Natural killer cell treated with Interleukin-12 subunit alpha and Interleukin-12 subunit beta and Interleukin-15 and Interleukin-18, amount 100 ng/mL, for 72 hours (primary cell): Measurements from ENCODE around the gene ULK4. TPM values are rescaled to one million over a fixed set of nuclear protein-coding genes. Genes with fewer than 3 reads are reported as not detected.

Experiments
- ATAC-seq, 2 donors: fragments of 150-1000 bp; cut with Tn5 transposase in 1 of 2; sonication (Bioruptor Pico), chemical (Tn5 transposase) in 1 of 2; 2 replicates each; pipeline ENCODE4 v1.10.0; 2021
- DNase-seq: peaks from one replicate; pipeline ENCODE4 v3.0.0; 2022; ENCODE audit warnings: low spot score
- H3K27ac Mint-ChIP-seq, 2 donors: 1 replicate in 1 of 2; 2 replicates in 1 of 2; pipeline ENCODE4 v1.8.0; 2022; ENCODE audit warnings: mixed read lengths in 2 of 2, mild to moderate bottlenecking in 1 of 2, moderate library complexity in 1 of 2
- H3K27me3 Mint-ChIP-seq, 2 donors: 1 replicate in 1 of 2; 2 replicates in 1 of 2; pipeline ENCODE4 v1.8.0; 2022; ENCODE audit warnings: mixed read lengths in 2 of 2
- H3K36me3 Mint-ChIP-seq: one replicate; pipeline ENCODE4 v1.8.0; 2022; ENCODE audit warnings: mixed read lengths
- H3K4me1 Mint-ChIP-seq, 2 donors: 1 replicate in 1 of 2; 2 replicates in 1 of 2; pipeline ENCODE4 v1.8.0; 2022; ENCODE audit warnings: low read depth in 2 of 2, mixed read lengths in 2 of 2, mild to moderate bottlenecking in 1 of 2
- H3K4me3 Mint-ChIP-seq: one replicate; pipeline ENCODE4 v1.8.0; 2022; ENCODE audit warnings: mixed read lengths
- H3K9me3 Mint-ChIP-seq: 2 replicates; pipeline ENCODE4 v1.8.0; 2022; ENCODE audit warnings: mixed read lengths
- total RNA-seq, 2 donors: library from RNA; stranded (reverse); gene quantifications; one replicate each; pipeline ENCODE4 v1.2.3, GENCODE V29; 2022

ULK4 gene
- total RNA-seq, 2 donors from 2014 or later = 11.1 to 29.9 TPM

DNA sequence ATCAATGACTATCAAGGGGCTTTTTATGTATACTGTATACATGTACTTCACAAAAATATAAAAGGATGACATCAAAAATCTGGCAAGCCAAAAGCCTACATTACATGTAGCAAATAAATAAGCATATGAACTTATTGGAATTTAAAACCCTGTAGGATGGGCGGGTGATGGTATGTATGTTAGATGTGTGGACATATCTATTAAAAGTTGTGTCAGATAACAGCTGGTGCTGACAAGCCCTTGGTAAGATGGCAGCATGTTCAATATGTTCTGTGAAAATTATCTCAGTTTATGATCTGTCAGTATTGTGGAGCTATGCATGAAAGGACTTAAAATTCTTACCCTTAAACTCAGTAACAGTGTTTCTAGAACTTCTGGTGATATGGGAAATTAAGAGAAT, 742.5 kb downstream of the ULK4 start:
- Mint-ChIP-seq H3K27ac (peak overlapping the region in 1 of 2 donors; percentile 18), H3K4me1 (peaks cover 58 to 68% of the 10 kb centered on the region in 2 donors), H3K4me3 (peak overlapping the region; percentile 7), H3K9me3 (no peaks in the 10 kb centered on the region), H3K36me3 (peaks cover 3% of the 10 kb centered on the region), H3K27me3 (no peaks in the 10 kb centered on the region)
- ATAC-seq (no peak), DNase-seq (no peak)

GRCh38 chr3:41216993-41217392, 744.9 kb downstream of the ULK4 start:
- Mint-ChIP-seq H3K27ac (peak overlapping the region; percentile 6 to 43), H3K4me1 (peaks cover 69 to 76% of the 10 kb centered on the region in 2 donors), H3K27me3 (no peaks in the 10 kb centered on the region), H3K4me3 (peak overlapping the region; percentile 5), H3K36me3 (no peaks in the 10 kb centered on the region), H3K9me3 (no peaks in the 10 kb centered on the region)
- ATAC-seq (no peak), DNase-seq (no peak)

DNA sequence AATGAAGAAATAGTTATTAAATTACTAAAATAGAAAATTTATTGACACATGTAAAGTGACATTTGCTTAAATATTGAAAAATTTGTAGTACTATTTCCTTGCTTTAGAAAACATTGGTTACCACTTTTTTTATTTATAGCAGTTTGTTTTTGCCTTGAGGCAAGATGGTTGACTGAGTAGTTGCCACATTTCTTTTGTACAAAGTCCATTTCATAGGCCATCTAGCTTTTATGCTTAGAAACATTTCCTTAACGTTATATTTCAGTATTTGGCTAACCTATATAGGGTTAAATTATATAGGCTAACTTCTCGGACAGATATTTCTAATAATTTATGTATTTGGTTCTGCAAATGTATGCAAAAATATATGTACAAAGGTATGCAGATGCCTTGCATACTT, 745.5 kb downstream of the ULK4 start:
- H3K4me1 Mint-ChIP-seq = peaks cover 69 to 76% of the 10 kb centered on the region in 2 donors

DNA sequence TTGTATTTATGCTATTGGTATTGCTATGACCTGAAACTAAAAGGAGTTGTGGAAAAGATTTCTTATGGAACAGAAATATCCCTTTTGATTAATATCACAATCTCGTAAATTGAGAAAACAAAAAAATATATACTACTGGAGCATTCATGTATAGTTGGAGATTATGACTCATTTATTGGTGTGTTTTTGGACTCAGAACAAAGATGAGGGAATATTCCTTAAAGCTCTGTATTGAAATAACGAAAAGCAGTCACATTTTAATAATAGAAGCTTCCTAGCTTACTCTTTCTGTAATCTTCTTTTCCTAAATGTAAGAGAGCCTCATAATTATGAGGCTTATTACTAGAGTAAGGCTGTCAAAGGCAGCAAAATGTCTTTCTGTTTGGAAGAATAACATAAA, 748.3 kb downstream of the ULK4 start:
- ATAC-seq (no peak), DNase-seq (no peak)
- H3K27me3 Mint-ChIP-seq = no peaks in the 10 kb centered on the region
- peaks cover 61 to 67% of the 10 kb centered on the region in 2 donors for H3K4me1 Mint-ChIP-seq
- H3K27ac Mint-ChIP-seq = no peak overlapping the region
- H3K36me3 Mint-ChIP-seq = no peaks in the 10 kb centered on the region
- H3K9me3 Mint-ChIP-seq = no peaks in the 10 kb centered on the region
- peak overlapping the region; percentile 26 for H3K4me3 Mint-ChIP-seq

More for the DNA sequence above, 745.5 kb downstream of the ULK4 start:
- H3K36me3 Mint-ChIP-seq = no peaks in the 10 kb centered on the region
- no peak overlapping the region for H3K4me3 Mint-ChIP-seq
- no peaks in the 10 kb centered on the region for H3K9me3 Mint-ChIP-seq
- H3K27ac Mint-ChIP-seq = peak overlapping the region in 1 of 2 donors; percentile 43
- DNase-seq (no peak), ATAC-seq (no peak)
- no peaks in the 10 kb centered on the region for H3K27me3 Mint-ChIP-seq

DNA sequence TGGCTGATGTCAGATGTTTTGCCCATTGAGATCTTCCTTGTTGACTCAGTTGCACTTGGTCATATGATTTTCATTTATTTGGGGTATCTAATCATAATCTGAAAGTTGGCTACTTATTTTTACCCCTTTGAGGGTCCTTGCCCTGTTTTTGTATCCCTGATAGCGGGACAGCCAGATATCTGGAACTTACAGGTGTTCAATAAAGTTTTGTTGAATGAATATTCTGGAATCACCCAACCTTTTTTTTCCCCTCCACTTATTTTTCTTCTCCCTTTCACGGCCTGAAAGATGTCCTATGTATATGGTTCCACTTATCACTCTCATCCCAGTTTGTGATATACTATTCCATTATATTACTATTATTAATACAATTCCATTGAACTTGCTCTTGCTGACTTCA, 749.8 kb downstream of the ULK4 start:
- Mint-ChIP-seq H3K4me3 (no peak overlapping the region), H3K27me3 (no peaks in the 10 kb centered on the region), H3K36me3 (no peaks in the 10 kb centered on the region), H3K27ac (no peak overlapping the region), H3K9me3 (no peaks in the 10 kb centered on the region), H3K4me1 (peaks cover 69 to 73% of the 10 kb centered on the region in 2 donors)
- DNase-seq (no peak), ATAC-seq (no peak)

- no peaks in the 10 kb centered on the region for H3K27me3 Mint-ChIP-seq
- DNase-seq = no peak
- no peak overlapping the region for H3K4me3 Mint-ChIP-seq
- no peaks in the 10 kb centered on the region for H3K9me3 Mint-ChIP-seq
- no peaks in the 10 kb centered on the region for H3K36me3 Mint-ChIP-seq
- ATAC-seq = no peak
- peaks cover 71 to 75% of the 10 kb centered on the region in 2 donors for H3K4me1 Mint-ChIP-seq
- no peak overlapping the region for H3K27ac Mint-ChIP-seq
Measured at GRCh38 chr3:41210966-41211365, 750.9 kb downstream of the ULK4 start.

DNA sequence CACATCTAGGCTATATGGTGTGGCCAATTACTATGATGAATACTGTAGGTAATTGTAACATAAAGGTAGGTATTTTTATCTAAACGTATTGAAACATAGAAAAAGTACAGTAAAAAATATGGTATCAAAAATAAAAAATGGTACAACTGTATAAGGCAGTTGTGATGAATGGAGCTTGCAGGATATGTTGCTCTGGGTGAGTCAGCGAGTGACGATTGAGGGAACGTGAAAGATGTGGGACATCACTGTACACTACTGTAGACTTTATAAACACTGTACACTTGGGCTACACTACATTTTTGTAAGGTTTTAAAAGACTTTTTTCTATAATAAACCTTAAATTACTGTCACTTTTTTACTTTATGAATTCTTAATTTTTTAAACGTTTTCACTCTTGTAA, 752.3 kb downstream of the ULK4 start:
- no peak for ATAC-seq

GRCh38 chr3:41208507-41209220, 753.2 kb downstream of the ULK4 start:
- Mint-ChIP-seq H3K27me3 (no peaks in the 10 kb centered on the region), H3K9me3 (no peaks in the 10 kb centered on the region), H3K36me3 (no peaks in the 10 kb centered on the region), H3K4me1 (peaks cover 72 to 79% of the 10 kb centered on the region in 2 donors), H3K4me3 (peak overlapping the region; percentile 8), H3K27ac (no peak overlapping the region)
- DNase-seq (no peak), ATAC-seq (no peak)

More for the DNA sequence above, 752.3 kb downstream of the ULK4 start:
- Mint-ChIP-seq H3K27me3 (no peaks in the 10 kb centered on the region), H3K27ac (no peak overlapping the region), H3K9me3 (no peaks in the 10 kb centered on the region), H3K4me3 (no peak overlapping the region), H3K4me1 (peaks cover 73 to 74% of the 10 kb centered on the region in 2 donors), H3K36me3 (no peaks in the 10 kb centered on the region)
- no peak for DNase-seq

DNA sequence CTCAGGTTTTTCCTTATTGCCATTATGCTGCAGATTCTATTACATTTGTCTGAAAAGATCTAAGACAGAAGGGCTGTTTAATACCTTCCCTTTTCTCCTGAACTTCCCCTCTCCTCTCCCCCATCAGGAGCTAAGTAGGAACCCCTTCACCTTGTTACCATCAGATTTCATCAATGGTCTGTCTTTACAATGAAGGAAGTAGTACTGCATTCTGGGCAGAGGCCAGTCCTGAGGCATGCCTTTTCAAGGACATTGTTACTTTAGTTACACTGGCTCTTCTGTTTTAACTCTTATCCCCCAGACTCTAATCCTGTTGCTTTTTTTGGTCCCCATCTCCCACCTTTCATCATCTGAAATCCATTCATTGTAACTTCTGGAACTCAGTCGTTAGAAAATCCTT, 754.5 kb downstream of the ULK4 start:
- DNase-seq = no peak
- Mint-ChIP-seq H3K36me3 (no peaks in the 10 kb centered on the region), H3K27me3 (no peaks in the 10 kb centered on the region), H3K4me1 (peaks cover 67 to 79% of the 10 kb centered on the region in 2 donors), H3K4me3 (no peak overlapping the region), H3K9me3 (no peaks in the 10 kb centered on the region), H3K27ac (peak overlapping the region in 1 of 2 donors; percentile 4)
- ATAC-seq = no peak

DNA sequence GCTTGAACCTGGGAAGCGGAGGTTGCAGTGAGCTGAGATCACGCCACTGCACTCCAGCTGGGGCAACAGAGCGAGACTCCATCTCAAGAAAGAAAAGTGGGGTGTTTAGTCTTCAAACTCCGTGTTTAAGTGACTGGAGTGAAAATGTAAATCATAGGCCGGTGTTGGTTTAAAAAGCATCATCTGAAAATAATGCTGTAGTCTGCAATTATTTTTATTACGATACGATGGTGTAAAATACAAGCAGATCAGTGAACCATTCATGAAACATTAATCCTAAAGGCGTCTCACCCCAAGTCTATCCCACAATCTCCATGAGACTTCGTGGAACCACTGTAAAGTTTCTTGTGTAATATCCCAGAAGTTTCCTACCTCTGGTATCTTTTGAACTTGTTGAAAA, 756.3 kb downstream of the ULK4 start:
- H3K27ac Mint-ChIP-seq = peak overlapping the region in 1 of 2 donors; percentile 12
- ATAC-seq = no peak
- no peak for DNase-seq
- no peaks in the 10 kb centered on the region for H3K36me3 Mint-ChIP-seq
- no peaks in the 10 kb centered on the region for H3K27me3 Mint-ChIP-seq
- no peaks in the 10 kb centered on the region for H3K9me3 Mint-ChIP-seq
- peaks cover 71 to 84% of the 10 kb centered on the region in 2 donors for H3K4me1 Mint-ChIP-seq
- H3K4me3 Mint-ChIP-seq = no peak overlapping the region

GRCh38 chr3:41204369-41204768, 757.5 kb downstream of the ULK4 start:
- Mint-ChIP-seq H3K27me3 (no peaks in the 10 kb centered on the region), H3K4me3 (peak overlapping the region; percentile 19), H3K9me3 (no peaks in the 10 kb centered on the region), H3K4me1 (peaks cover 71 to 88% of the 10 kb centered on the region in 2 donors), H3K27ac (no peak overlapping the region), H3K36me3 (peaks cover 5% of the 10 kb centered on the region)
- ATAC-seq (no peak), DNase-seq (no peak)

GRCh38 chr3:41202834-41203345, 759.0 kb downstream of the ULK4 start:
- DNase-seq (no peak), ATAC-seq (no peak)
- H3K4me1 Mint-ChIP-seq = peaks cover 60 to 73% of the 10 kb centered on the region in 2 donors
- H3K27me3 Mint-ChIP-seq = no peaks in the 10 kb centered on the region
- peak overlapping the region in 1 of 2 donors; percentile 89 for H3K27ac Mint-ChIP-seq
- H3K4me3 Mint-ChIP-seq = peak overlapping the region; percentile 98
- H3K36me3 Mint-ChIP-seq = peaks cover 5% of the 10 kb centered on the region
- no peaks in the 10 kb centered on the region for H3K9me3 Mint-ChIP-seq

- no peaks in the 10 kb centered on the region for H3K27me3 Mint-ChIP-seq
- H3K9me3 Mint-ChIP-seq = no peaks in the 10 kb centered on the region
- DNase-seq (no peak), ATAC-seq (no peak)
- peaks cover 53 to 67% of the 10 kb centered on the region in 2 donors for H3K4me1 Mint-ChIP-seq
- peak overlapping the region; percentile 89 to 93 for H3K27ac Mint-ChIP-seq
- peaks cover 5% of the 10 kb centered on the region for H3K36me3 Mint-ChIP-seq
- H3K4me3 Mint-ChIP-seq = peak overlapping the region; percentile 98
Measured at GRCh38 chr3:41202075-41202833, 759.6 kb downstream of the ULK4 start.

DNA sequence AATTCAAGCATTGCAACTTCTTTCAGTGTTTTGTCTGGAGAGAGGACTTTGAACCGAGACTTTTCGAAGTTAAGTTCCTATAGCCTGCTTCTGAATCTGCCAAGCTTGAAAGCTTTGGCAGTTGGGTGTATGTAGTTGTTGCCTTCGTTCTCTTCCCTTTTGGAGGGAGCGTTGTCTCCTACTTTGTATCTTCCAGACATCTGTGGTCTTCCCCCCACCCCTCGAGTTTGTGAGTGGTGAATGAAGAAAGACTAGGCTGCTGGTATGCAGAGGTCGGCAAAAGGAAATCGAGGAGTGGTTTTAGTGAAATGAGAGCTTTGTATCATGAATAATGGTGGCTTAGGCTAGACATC, 761.3 kb downstream of the ULK4 start:
- Mint-ChIP-seq H3K27me3 (peaks cover 0 to 3% of the 10 kb centered on the region in 2 donors), H3K4me3 (peak overlapping the region; percentile 98), H3K9me3 (no peaks in the 10 kb centered on the region), H3K27ac (peak overlapping the region; percentile 89 to 93), H3K36me3 (peaks cover 5% of the 10 kb centered on the region), H3K4me1 (peaks cover 41 to 51% of the 10 kb centered on the region in 2 donors)
- ATAC-seq (no peak), DNase-seq (no peak)
